Measurements from ENCODE around the gene ZNF469. TPM values are rescaled to one million over a fixed set of nuclear protein-coding genes. Genes with fewer than 3 reads are reported as not detected.

ZNF469 gene
- total RNA-seq, 1 donor from 2014 or later = 60.5 TPM

DNA sequence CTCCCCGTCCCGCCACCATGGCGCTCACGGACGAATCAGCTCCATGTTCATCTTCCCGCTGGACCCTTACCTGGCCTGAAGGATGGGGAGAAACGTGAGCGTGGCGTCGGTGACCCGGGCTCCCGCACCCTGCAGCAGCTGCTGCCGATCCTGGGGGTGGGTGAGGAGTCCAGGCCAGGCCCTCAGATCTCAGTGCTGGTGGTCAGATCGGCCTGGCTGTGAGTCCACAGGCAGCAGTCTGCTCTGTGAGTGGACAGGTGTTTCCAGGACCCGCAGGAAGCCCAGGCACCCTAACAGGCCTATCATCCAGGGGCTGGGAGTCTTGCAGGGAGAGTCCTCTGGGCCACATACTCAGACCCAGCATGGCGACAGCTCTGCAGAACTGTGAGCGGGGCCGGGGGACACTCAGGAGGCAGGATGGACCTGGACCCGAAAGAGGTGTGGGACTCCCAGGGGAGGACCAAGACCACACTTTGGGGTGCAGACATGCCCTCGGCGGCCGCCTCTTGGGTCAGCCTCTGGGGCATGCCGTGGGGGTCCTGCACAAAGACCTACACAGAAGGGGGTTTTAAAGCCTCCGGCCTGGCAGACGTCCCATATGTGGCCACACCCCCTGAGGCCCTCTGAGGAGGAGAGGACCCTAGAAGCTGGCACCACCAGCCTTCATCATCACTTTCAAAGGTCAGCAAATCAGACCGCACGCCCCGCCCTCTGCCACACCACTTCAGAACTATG lies 27.2 kb upstream of the ZNF469 start:
- DNase-seq (ENCODE audit: low spot score) = peak; percentile 79
- TF ChIP-seq, protein P1, sequence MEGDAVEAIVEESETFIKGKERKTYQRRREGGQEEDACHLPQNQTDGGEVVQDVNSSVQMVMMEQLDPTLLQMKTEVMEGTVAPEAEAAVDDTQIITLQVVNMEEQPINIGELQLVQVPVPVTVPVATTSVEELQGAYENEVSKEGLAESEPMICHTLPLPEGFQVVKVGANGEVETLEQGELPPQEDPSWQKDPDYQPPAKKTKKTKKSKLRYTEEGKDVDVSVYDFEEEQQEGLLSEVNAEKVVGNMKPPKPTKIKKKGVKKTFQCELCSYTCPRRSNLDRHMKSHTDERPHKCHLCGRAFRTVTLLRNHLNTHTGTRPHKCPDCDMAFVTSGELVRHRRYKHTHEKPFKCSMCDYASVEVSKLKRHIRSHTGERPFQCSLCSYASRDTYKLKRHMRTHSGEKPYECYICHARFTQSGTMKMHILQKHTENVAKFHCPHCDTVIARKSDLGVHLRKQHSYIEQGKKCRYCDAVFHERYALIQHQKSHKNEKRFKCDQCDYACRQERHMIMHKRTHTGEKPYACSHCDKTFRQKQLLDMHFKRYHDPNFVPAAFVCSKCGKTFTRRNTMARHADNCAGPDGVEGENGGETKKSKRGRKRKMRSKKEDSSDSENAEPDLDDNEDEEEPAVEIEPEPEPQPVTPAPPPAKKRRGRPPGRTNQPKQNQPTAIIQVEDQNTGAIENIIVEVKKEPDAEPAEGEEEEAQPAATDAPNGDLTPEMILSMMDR (IDR thresholded peaks at IDR 0.05) = no peak
- no peaks in the 10 kb centered on the region for H3K36me3 Mint-ChIP-seq (ENCODE audit: low read depth)

DNA sequence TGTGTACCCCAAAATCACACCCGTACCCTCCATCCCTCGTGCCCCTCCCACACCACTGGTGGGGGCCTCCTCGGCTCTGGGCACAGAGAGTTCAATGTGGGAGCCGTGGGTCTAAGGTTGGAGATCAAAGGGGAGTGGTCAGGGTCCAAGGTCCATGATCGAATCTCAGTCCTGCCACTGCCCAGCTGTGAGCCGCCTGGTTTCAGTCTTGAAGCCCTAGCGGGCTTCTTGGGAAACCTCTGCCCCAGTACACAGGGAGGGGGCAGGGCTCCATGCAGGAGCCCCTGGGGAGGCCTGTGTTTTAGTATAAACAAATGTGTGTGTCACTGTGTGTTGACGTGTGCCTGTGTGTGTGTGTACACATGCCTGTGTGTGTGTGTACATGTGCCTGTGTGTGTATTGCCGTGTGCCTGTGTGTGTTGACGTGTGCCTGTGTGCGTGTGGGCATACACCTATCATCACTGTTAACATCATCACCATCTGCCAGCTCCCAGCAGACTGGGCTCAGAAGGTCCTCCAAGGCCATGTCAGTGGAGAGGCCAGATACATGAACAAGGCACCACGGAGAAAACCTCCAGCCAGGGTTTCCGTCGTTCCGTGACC lies 26.5 kb upstream of the ZNF469 start:
- peaks cover 8% of the 10 kb centered on the region for H3K4me1 Mint-ChIP-seq (ENCODE audit: low read depth)
- no peaks in the 10 kb centered on the region for H3K36me3 Mint-ChIP-seq (ENCODE audit: low read depth)
- no peak overlapping the region for H3K4me3 Mint-ChIP-seq (ENCODE audit: unreplicated experiment)
- DNase-seq (ENCODE audit: low spot score) = peak; percentile 79
- TF ChIP-seq, protein P1 (IDR thresholded peaks at IDR 0.05) = no peak
- H3K27ac Mint-ChIP-seq (ENCODE audit: unreplicated experiment) = no peak overlapping the region
- H3K9me3 Mint-ChIP-seq (ENCODE audit: low read depth) = no peaks in the 10 kb centered on the region
- peaks cover 4% of the 10 kb centered on the region for H3K27me3 Mint-ChIP-seq (ENCODE audit: low read depth)

More for the DNA sequence above, 27.2 kb upstream of the ZNF469 start:
- H3K27me3 Mint-ChIP-seq (ENCODE audit: low read depth) = peaks cover 4% of the 10 kb centered on the region
- peaks cover 8% of the 10 kb centered on the region for H3K4me1 Mint-ChIP-seq (ENCODE audit: low read depth)
- no peak overlapping the region for H3K4me3 Mint-ChIP-seq (ENCODE audit: unreplicated experiment)
- H3K9me3 Mint-ChIP-seq (ENCODE audit: low read depth) = no peaks in the 10 kb centered on the region
- no peak overlapping the region for H3K27ac Mint-ChIP-seq (ENCODE audit: unreplicated experiment)

DNA sequence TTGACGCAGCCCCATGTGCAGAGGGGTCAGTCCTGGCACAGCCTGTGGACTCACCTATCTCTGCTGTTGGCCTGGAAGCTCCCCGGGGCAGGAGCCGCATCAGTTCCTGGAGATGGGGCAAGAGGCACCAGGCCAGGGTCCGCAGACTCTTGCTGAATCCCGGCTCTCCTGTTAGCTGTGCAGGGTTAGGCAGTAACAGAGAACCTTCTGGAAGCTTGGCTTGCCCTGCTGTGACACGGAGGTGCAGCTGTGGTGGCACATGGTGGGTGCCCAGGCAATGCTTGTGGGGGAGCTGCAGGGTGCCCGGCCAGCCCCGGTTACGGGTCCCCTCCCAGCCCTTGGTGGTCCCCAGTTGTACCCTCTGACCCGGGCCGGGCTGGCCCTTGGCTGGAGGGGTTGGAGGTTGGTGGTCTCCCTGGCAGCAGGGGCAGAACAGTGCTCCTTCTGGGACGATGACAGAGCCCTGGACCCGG lies 26.0 kb upstream of the ZNF469 start:
- peaks cover 8% of the 10 kb centered on the region for H3K4me1 Mint-ChIP-seq (ENCODE audit: low read depth)
- H3K27me3 Mint-ChIP-seq (ENCODE audit: low read depth) = peaks cover 4% of the 10 kb centered on the region
- no peak overlapping the region for H3K27ac Mint-ChIP-seq (ENCODE audit: unreplicated experiment)
- no peaks in the 10 kb centered on the region for H3K36me3 Mint-ChIP-seq (ENCODE audit: low read depth)
- no peak overlapping the region for H3K4me3 Mint-ChIP-seq (ENCODE audit: unreplicated experiment)
- TF ChIP-seq, protein P1 (IDR thresholded peaks at IDR 0.05) = no peak
- peak; percentile 86 for DNase-seq (ENCODE audit: low spot score)
- H3K9me3 Mint-ChIP-seq (ENCODE audit: low read depth) = peaks cover 4% of the 10 kb centered on the region

DNA sequence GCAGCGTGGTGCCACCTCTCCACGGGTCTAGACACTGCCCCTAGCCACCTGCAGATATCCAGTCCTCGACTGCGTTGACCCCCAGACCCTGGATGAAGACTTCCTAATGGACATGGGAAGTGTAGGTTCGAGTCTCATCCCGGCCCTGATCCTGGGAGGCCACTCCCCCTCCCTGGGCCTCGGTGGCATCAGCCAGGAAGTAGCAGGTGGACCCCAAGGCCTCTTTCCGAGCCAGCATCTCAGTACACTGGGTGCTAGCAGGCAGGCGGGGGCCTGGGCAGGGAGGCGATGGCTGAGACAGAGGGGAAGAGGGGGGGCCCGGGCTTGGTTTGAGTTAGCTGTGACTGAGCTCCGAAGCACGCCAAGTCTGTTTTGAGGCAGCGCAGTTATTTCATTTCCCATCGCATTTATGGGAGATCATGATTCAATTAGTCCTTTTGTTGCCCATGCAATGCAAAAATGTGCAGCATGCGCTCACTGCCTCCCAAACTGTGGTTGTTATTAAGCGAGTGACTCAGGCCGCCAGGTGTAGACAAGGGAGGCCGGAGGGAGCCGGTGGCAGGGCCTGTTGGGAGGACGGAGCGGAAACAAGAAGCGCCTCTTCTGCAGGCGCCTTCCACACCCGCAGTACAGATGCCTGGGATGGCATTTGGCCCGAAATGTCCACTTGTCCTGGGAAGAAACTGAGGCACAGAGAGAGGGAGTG lies 25.3 kb upstream of the ZNF469 start:
- H3K36me3 Mint-ChIP-seq (ENCODE audit: low read depth) = peaks cover 3% of the 10 kb centered on the region
- TF ChIP-seq, protein P1 (IDR thresholded peaks at IDR 0.05) = no peak
- H3K27me3 Mint-ChIP-seq (ENCODE audit: low read depth) = peaks cover 4% of the 10 kb centered on the region
- no peak overlapping the region for H3K27ac Mint-ChIP-seq (ENCODE audit: unreplicated experiment)
- H3K4me1 Mint-ChIP-seq (ENCODE audit: low read depth) = peaks cover 8% of the 10 kb centered on the region
- peak; percentile 76 for DNase-seq (ENCODE audit: low spot score)
- H3K9me3 Mint-ChIP-seq (ENCODE audit: low read depth) = peaks cover 11% of the 10 kb centered on the region
- H3K4me3 Mint-ChIP-seq (ENCODE audit: unreplicated experiment) = no peak overlapping the region

DNA sequence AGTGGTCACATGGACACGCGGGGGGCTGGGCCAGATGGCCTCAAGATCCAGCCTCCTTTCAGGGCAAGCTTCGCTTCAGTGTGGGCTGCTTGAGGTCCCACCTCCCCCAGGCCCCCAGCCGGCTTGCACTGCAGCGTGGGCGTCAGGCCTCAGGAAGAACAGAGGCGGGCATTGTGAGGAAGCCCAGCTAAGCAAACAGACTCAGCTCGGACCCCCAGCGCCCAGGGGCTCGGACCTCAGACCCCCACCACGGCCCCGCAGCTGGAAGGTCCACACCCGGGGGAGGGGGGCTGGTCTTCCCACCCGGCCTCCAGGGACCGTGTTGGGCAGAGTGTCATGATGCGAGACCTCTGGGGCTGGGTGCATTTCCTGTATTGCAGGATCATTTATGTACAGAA lies 24.7 kb upstream of the ZNF469 start:
- no peak overlapping the region for H3K4me3 Mint-ChIP-seq (ENCODE audit: unreplicated experiment)
- peaks cover 4% of the 10 kb centered on the region for H3K36me3 Mint-ChIP-seq (ENCODE audit: low read depth)
- peaks cover 4% of the 10 kb centered on the region for H3K27me3 Mint-ChIP-seq (ENCODE audit: low read depth)
- H3K27ac Mint-ChIP-seq (ENCODE audit: unreplicated experiment) = no peak overlapping the region
- H3K4me1 Mint-ChIP-seq (ENCODE audit: low read depth) = peaks cover 8% of the 10 kb centered on the region
- DNase-seq (ENCODE audit: low spot score) = peak; percentile 87
- H3K9me3 Mint-ChIP-seq (ENCODE audit: low read depth) = peaks cover 16% of the 10 kb centered on the region
- TF ChIP-seq, protein P1 (IDR thresholded peaks at IDR 0.05) = no peak

Data from chondrocyte (in vitro differentiated cells).